Measurements from ENCODE around the gene GLRA2.

- TF ChIP-seq CTCF (IDR thresholded peaks at IDR 0.05) (no peak), EZH2 (IDR thresholded peaks at IDR 0.05) (no peak)
These were observed 28.0 kb upstream of the GLRA2 start for GRCh38 chrX:14501327-14501726.

Data from neural progenitor cell (in vitro differentiated cells).